ENCODE measurements around the gene LTBP1.

LTBP1 gene

DNA sequence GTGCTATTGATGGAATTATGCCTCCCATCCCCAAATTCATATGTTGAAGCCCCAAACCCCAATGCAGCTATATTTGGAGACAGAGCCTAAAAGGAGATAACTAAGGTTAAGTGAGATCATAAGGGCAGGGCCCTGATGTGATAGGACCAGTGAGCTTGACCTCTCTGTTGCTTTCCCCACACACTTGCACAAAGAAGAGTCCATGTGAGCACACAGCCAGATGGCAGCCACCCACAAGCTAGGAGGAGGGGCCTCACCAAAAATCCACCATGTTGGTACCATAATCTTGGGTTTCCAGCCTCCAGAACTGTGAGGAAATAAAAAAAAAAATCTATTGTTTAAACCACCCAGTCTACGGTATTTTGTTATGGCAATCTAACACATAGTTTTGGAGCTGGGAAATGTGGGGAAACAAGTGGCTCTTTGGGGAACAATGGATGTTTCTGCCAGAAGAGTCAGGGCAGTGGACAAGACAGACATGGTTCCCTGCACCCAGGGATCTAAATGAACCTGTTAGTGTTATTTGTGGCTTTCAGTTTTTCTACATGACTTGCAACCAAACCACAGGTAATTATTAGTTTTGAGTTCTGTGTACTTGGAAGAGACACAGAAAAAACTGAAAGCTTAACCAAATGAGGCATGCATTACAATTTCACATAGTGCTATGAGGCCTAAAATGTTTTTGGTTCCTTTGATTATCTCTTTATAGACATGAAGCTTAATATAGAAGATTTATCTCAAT is 259.1 kb downstream of the LTBP1 start:
- TF ChIP-seq TAF1 (IDR thresholded peaks at IDR 0.05; ENCODE audit: low read depth) (no peak), YY1 (IDR thresholded peaks at IDR 0.05; ENCODE audit: low read depth) (no peak), CREB1 (IDR thresholded peaks at IDR 0.05; ENCODE audit: low read depth) (no peak), TCF12 (IDR thresholded peaks at IDR 0.05; ENCODE audit: low read depth) (no peak), ZBTB7A (IDR thresholded peaks at IDR 0.05; ENCODE audit: low read depth) (no peak), EGR1 (IDR thresholded peaks at IDR 0.05) (no peak), EP300 (IDR thresholded peaks at IDR 0.05; ENCODE audit: borderline replicate concordance) (no peak), NFIC (IDR thresholded peaks at IDR 0.05) (no peak), TEAD4 (IDR thresholded peaks at IDR 0.05) (no peak), FOXM1 (IDR thresholded peaks at IDR 0.05; ENCODE audit: borderline replicate concordance, low read depth) (no peak), RAD21 (IDR thresholded peaks at IDR 0.05; ENCODE audit: low read depth) (no peak), CEBPB (IDR thresholded peaks at IDR 0.05) (no peak)
- TF ChIP-seq, protein P1, sequence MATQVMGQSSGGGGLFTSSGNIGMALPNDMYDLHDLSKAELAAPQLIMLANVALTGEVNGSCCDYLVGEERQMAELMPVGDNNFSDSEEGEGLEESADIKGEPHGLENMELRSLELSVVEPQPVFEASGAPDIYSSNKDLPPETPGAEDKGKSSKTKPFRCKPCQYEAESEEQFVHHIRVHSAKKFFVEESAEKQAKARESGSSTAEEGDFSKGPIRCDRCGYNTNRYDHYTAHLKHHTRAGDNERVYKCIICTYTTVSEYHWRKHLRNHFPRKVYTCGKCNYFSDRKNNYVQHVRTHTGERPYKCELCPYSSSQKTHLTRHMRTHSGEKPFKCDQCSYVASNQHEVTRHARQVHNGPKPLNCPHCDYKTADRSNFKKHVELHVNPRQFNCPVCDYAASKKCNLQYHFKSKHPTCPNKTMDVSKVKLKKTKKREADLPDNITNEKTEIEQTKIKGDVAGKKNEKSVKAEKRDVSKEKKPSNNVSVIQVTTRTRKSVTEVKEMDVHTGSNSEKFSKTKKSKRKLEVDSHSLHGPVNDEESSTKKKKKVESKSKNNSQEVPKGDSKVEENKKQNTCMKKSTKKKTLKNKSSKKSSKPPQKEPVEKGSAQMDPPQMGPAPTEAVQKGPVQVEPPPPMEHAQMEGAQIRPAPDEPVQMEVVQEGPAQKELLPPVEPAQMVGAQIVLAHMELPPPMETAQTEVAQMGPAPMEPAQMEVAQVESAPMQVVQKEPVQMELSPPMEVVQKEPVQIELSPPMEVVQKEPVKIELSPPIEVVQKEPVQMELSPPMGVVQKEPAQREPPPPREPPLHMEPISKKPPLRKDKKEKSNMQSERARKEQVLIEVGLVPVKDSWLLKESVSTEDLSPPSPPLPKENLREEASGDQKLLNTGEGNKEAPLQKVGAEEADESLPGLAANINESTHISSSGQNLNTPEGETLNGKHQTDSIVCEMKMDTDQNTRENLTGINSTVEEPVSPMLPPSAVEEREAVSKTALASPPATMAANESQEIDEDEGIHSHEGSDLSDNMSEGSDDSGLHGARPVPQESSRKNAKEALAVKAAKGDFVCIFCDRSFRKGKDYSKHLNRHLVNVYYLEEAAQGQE (IDR thresholded peaks at IDR 0.05; ENCODE audit: low read depth) = no peak
- TF ChIP-seq, protein P2, sequence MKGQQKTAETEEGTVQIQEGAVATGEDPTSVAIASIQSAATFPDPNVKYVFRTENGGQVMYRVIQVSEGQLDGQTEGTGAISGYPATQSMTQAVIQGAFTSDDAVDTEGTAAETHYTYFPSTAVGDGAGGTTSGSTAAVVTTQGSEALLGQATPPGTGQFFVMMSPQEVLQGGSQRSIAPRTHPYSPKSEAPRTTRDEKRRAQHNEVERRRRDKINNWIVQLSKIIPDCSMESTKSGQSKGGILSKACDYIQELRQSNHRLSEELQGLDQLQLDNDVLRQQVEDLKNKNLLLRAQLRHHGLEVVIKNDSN (IDR thresholded peaks at IDR 0.05) = no peak
- TF ChIP-seq, protein P3, sequence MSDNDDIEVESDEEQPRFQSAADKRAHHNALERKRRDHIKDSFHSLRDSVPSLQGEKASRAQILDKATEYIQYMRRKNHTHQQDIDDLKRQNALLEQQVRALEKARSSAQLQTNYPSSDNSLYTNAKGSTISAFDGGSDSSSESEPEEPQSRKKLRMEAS (IDR thresholded peaks at IDR 0.05) = no peak

DNA sequence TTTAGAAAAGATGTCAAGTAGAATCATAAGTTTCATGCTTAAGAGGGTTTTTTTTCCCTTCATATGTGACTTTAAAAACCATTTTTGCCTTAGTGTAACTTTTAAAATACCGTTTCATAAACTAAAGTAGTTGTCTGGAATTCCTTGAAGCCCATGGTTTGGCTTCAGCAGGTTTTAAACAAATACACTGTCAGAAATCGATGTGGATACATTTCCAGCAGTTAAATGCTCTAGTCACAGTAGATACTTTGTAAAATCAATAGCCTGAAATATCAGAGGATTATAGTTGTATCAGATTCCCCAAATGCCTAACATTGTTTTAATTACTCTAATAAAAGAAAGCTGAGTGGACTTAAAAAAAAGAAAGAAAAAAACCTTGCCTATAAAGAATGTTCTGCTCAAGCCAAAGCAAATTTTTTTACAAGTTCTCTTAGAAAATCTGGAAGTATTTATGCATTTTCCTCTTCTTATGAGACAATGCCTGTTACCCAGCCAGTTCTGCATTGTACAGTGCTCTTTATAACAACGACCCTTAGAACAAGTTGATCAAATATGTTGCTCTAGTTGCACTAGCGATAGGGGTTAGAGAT is 260.5 kb downstream of the LTBP1 start:
- TF ChIP-seq ZBTB7A (IDR thresholded peaks at IDR 0.05; ENCODE audit: low read depth) = no peak
- no peak for TF ChIP-seq TEAD4 (IDR thresholded peaks at IDR 0.05)
- no peak for TF ChIP-seq RAD21 (IDR thresholded peaks at IDR 0.05; ENCODE audit: low read depth)
- no peak for TF ChIP-seq EGR1 (IDR thresholded peaks at IDR 0.05)
- TF ChIP-seq YY1 (IDR thresholded peaks at IDR 0.05; ENCODE audit: low read depth) = no peak
- TF ChIP-seq, protein P3 (IDR thresholded peaks at IDR 0.05) = no peak
- no peak for TF ChIP-seq TCF12 (IDR thresholded peaks at IDR 0.05; ENCODE audit: low read depth)
- no peak for TF ChIP-seq EP300 (IDR thresholded peaks at IDR 0.05; ENCODE audit: borderline replicate concordance)
- TF ChIP-seq NFIC (IDR thresholded peaks at IDR 0.05) = no peak
- TF ChIP-seq CREB1 (IDR thresholded peaks at IDR 0.05; ENCODE audit: low read depth) = no peak
- TF ChIP-seq TAF1 (IDR thresholded peaks at IDR 0.05; ENCODE audit: low read depth) = no peak
- no peak for TF ChIP-seq CEBPB (IDR thresholded peaks at IDR 0.05)
- TF ChIP-seq, protein P1 (IDR thresholded peaks at IDR 0.05; ENCODE audit: low read depth) = no peak
- TF ChIP-seq FOXM1 (IDR thresholded peaks at IDR 0.05; ENCODE audit: borderline replicate concordance, low read depth) = no peak
- TF ChIP-seq, protein P2 (IDR thresholded peaks at IDR 0.05) = no peak

DNA sequence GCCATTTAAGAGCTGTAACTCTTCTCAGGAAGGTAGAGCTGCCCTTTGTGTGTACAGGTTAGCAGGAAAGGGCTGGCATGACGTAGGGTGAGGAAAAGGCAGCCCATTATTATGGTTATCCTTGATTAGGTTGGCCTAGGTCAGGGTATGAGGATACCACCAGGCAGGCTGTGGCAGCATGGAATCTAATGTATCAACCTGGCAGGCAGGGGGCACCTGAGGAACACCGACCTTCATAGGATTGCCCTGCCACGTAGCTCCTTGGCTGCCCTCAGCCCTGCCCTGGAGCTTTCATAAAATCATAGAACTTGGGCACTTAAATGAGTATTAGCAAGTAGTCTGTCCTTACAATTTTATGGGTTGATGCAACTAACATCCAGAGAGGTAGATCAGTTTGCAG is 261.6 kb downstream of the LTBP1 start:
- TF ChIP-seq EP300 (IDR thresholded peaks at IDR 0.05; ENCODE audit: borderline replicate concordance) (no peak), EGR1 (IDR thresholded peaks at IDR 0.05) (no peak), TEAD4 (IDR thresholded peaks at IDR 0.05) (no peak), TCF12 (IDR thresholded peaks at IDR 0.05; ENCODE audit: low read depth) (no peak), ZBTB7A (IDR thresholded peaks at IDR 0.05; ENCODE audit: low read depth) (no peak), FOXM1 (IDR thresholded peaks at IDR 0.05; ENCODE audit: borderline replicate concordance, low read depth) (no peak), CREB1 (IDR thresholded peaks at IDR 0.05; ENCODE audit: low read depth) (no peak), TAF1 (IDR thresholded peaks at IDR 0.05; ENCODE audit: low read depth) (no peak), CEBPB (IDR thresholded peaks at IDR 0.05) (no peak)
- TF ChIP-seq, protein P2 (IDR thresholded peaks at IDR 0.05) = no peak
- TF ChIP-seq, protein P3 (IDR thresholded peaks at IDR 0.05) = no peak
- TF ChIP-seq, protein P1 (IDR thresholded peaks at IDR 0.05; ENCODE audit: low read depth) = no peak

All from Ishikawa (cell line).